ENCODE measurements around the gene EIF2B1. TPM values are rescaled to one million over a fixed set of nuclear protein-coding genes. Genes with fewer than 3 reads are reported as not detected.

Gene EIF2B1
- total RNA-seq, 1 donor from 2014 or later: 80.0 TPM

DNA sequence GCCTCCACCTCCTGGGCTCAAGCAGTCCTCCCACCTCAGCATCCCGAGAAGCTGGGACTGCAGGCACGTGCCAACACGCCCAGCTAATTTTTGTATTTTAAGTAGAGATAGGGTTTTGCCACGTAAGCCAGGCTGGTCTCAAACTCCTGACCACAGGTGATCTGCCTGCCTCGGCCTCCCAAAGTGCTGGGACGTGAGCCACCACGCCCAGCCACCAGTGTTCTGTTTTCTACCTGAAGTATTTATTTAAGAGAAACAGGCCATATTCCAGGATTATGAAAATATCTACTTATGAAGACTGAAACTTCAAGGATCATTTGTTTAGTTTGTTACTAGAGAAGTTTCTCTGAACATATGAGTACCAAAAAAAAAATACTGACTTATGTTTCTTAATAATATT is 10.4 kb upstream of the EIF2B1 start:
- Histone ChIP-seq H3K27me3 (ENCODE audit: control insufficient read depth, insufficient read depth, low read length) (no peaks in the 10 kb centered on the region), H3K36me3 (ENCODE audit: control insufficient read depth, insufficient read depth, low read length) (no peaks in the 10 kb centered on the region), H3K4me3 (ENCODE audit: low read depth, low read length) (no peak overlapping the region)
- TF ChIP-seq, protein P1, sequence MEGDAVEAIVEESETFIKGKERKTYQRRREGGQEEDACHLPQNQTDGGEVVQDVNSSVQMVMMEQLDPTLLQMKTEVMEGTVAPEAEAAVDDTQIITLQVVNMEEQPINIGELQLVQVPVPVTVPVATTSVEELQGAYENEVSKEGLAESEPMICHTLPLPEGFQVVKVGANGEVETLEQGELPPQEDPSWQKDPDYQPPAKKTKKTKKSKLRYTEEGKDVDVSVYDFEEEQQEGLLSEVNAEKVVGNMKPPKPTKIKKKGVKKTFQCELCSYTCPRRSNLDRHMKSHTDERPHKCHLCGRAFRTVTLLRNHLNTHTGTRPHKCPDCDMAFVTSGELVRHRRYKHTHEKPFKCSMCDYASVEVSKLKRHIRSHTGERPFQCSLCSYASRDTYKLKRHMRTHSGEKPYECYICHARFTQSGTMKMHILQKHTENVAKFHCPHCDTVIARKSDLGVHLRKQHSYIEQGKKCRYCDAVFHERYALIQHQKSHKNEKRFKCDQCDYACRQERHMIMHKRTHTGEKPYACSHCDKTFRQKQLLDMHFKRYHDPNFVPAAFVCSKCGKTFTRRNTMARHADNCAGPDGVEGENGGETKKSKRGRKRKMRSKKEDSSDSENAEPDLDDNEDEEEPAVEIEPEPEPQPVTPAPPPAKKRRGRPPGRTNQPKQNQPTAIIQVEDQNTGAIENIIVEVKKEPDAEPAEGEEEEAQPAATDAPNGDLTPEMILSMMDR (IDR thresholded peaks at IDR 0.05; ENCODE audit: insufficient read depth, low read length, poor library complexity, severe bottlenecking): no peak
- DNase-seq (ENCODE audit: low read depth): no peak

GRCh38 chr12:123634142-123634561 is 666 bp upstream of the EIF2B1 start:
- DNase-seq (ENCODE audit: low read depth): no peak
- Histone ChIP-seq H3K27me3 (ENCODE audit: control insufficient read depth, insufficient read depth, low read length) (no peaks in the 10 kb centered on the region), H3K36me3 (ENCODE audit: control insufficient read depth, insufficient read depth, low read length) (peaks cover 1% of the 10 kb centered on the region), H3K4me3 (ENCODE audit: low read depth, low read length) (peak overlapping the region; percentile 96)
- TF ChIP-seq, protein P1 (IDR thresholded peaks at IDR 0.05; ENCODE audit: insufficient read depth, low read length, poor library complexity, severe bottlenecking): no peak

GRCh38 chr12:123621619-123622530 is 11.6 kb downstream of the EIF2B1 start:
- Histone ChIP-seq H3K27me3 (ENCODE audit: control insufficient read depth, insufficient read depth, low read length) (no peaks in the 10 kb centered on the region), H3K36me3 (ENCODE audit: control insufficient read depth, insufficient read depth, low read length) (no peaks in the 10 kb centered on the region), H3K4me3 (ENCODE audit: low read depth, low read length) (no peak overlapping the region)
- no peak for DNase-seq (ENCODE audit: low read depth)
- TF ChIP-seq, protein P1 (IDR thresholded peaks at IDR 0.05; ENCODE audit: insufficient read depth, low read length, poor library complexity, severe bottlenecking): no peak

DNA sequence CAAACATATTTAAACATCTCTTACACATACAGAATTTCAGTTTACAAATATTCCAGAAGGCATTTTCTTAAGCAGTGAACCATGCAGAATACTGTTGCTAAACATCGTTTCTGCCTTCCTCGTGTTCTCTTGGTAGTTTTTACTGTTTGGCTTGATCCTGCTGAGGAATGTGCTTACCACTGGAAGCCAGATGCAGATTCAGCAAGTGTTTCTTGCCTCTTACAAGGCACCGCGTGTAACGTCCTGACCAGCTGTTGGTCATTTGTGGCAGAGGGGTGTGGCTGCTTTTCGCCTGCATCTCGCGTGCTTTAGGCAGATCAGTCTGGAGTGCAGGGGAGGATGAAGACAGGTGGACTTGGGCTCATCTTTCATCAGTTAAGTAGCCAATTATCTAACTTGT is 12.4 kb downstream of the EIF2B1 start:
- Histone ChIP-seq H3K27me3 (ENCODE audit: control insufficient read depth, insufficient read depth, low read length) (no peaks in the 10 kb centered on the region), H3K4me3 (ENCODE audit: low read depth, low read length) (no peak overlapping the region), H3K36me3 (ENCODE audit: control insufficient read depth, insufficient read depth, low read length) (no peaks in the 10 kb centered on the region)
- TF ChIP-seq, protein P1 (IDR thresholded peaks at IDR 0.05; ENCODE audit: insufficient read depth, low read length, poor library complexity, severe bottlenecking): no peak
- DNase-seq (ENCODE audit: low read depth): no peak

GRCh38 chr12:123617580-123617979 is 15.9 kb downstream of the EIF2B1 start:
- TF ChIP-seq, protein P1 (IDR thresholded peaks at IDR 0.05; ENCODE audit: insufficient read depth, low read length, poor library complexity, severe bottlenecking): no peak
- DNase-seq (ENCODE audit: low read depth): no peak
- no peak overlapping the region for H3K4me3 ChIP-seq (ENCODE audit: low read depth, low read length)
- H3K27me3 ChIP-seq (ENCODE audit: control insufficient read depth, insufficient read depth, low read length): no peaks in the 10 kb centered on the region
- H3K36me3 ChIP-seq (ENCODE audit: control insufficient read depth, insufficient read depth, low read length): peaks cover 1% of the 10 kb centered on the region
